Pulmonary artery endothelial cell (primary cell): Measurements from ENCODE around the gene PTPRG. TPM values are rescaled to one million over a fixed set of nuclear protein-coding genes. Genes with fewer than 3 reads are reported as not detected.

Source experiments
- DNase-seq: peaks from one replicate; pipeline ENCODE4 v3.0.0-alpha.2; 2011; ENCODE audit warnings: low read depth, low spot score
- total RNA-seq: library from RNA; depleted of rRNA; stranded (reverse); fragments of >200 nt; gene quantifications from 2 replicates; pipeline ENCODE4 v1.2.3, GENCODE V29; 2014

Gene PTPRG
- total RNA-seq, 1 donor from 2014 or later, result 41.0 TPM

- no peak for DNase-seq
These were observed 1.4 kb downstream of the PTPRG start for GRCh38 chr3:61562721-61563312.

- DNase-seq, result no peak
These were observed 2.2 kb downstream of the PTPRG start for GRCh38 chr3:61563313-61564271.

- DNase-seq, result peak; percentile 41
These were observed 3.2 kb downstream of the PTPRG start for GRCh38 chr3:61564395-61565059.

- no peak for DNase-seq
These were observed 4.2 kb downstream of the PTPRG start for GRCh38 chr3:61565569-61565968.

GRCh38 chr3:61568127-61568526 lies 6.8 kb downstream of the PTPRG start:
- DNase-seq, result no peak

- DNase-seq, result no peak
These were observed 8.6 kb downstream of the PTPRG start for GRCh38 chr3:61569856-61570580.

- DNase-seq, result no peak
These were observed 9.4 kb downstream of the PTPRG start for GRCh38 chr3:61570813-61571212.

- peak; percentile 29 for DNase-seq
These were observed 10.4 kb downstream of the PTPRG start for GRCh38 chr3:61571516-61572336.

GRCh38 chr3:61572879-61573278 lies 11.5 kb downstream of the PTPRG start:
- no peak for DNase-seq

- no peak for DNase-seq
These were observed 12.1 kb downstream of the PTPRG start for GRCh38 chr3:61573441-61573840.

GRCh38 chr3:61574854-61575253 lies 13.5 kb downstream of the PTPRG start:
- no peak for DNase-seq

- no peak for DNase-seq
These were observed 14.5 kb downstream of the PTPRG start for GRCh38 chr3:61575893-61576292.

GRCh38 chr3:61577760-61578159 lies 16.4 kb downstream of the PTPRG start:
- no peak for DNase-seq

- DNase-seq, result no peak
These were observed 17.4 kb downstream of the PTPRG start for GRCh38 chr3:61578667-61579367.

GRCh38 chr3:61579685-61580084 lies 18.3 kb downstream of the PTPRG start:
- no peak for DNase-seq

- DNase-seq, result no peak
These were observed 19.7 kb downstream of the PTPRG start for GRCh38 chr3:61580982-61581643.

GRCh38 chr3:61582287-61582686 lies 20.9 kb downstream of the PTPRG start:
- DNase-seq, result no peak

GRCh38 chr3:61582846-61583245 lies 21.5 kb downstream of the PTPRG start:
- DNase-seq, result no peak
